GM10847 (cell line): Measurements from ENCODE around the gene MAJIN.

Experiments
- POLR2A ChIP-seq: IDR thresholded peaks from 2 replicates; pipeline ENCODE4 v1.6.1; 2011; ENCODE audit not compliant: insufficient read length; ENCODE audit errors: extremely low read depth

The MAJIN gene

DNA sequence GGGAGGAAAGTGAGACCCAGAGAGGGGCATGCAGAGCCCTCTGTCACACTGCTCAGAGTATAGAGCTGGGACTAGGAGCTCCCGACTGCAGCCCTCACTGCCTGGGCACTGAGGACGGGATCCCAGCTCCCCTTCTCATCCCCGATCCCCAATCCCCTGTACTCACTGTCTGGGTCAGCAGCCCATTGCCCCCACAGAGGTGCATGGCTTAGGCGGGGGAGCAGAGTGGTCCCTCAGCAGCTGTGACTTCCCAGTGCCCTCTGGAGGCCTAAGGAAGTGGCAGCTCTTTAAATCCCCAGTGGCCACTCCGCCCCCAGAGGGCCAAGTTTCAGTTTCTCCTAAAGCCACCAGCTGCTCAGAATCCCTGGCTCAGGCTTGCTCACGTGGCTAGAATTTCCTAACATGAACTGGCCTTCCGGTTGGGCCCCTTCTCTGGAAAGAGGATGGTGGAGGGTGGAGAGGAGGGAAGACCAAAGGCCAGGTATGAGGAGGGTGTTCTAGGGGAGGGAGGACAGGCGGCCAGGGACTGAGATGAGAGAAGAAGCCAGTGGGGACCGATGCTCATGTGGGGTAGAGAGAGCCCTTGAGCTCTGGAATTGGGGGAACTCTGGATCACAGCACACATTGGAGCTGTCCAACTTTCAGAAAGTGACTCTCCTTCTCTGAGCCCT, 24.9 kb upstream of the MAJIN start, which contains the start of gene BATF2:
Gene BATF2, minus strand, starts transcription at position 262 of the 671 bp plus-strand sequence. Its CDS starts 57 bp downstream, at position 205.
- TF ChIP-seq POLR2A = no peak

DNA sequence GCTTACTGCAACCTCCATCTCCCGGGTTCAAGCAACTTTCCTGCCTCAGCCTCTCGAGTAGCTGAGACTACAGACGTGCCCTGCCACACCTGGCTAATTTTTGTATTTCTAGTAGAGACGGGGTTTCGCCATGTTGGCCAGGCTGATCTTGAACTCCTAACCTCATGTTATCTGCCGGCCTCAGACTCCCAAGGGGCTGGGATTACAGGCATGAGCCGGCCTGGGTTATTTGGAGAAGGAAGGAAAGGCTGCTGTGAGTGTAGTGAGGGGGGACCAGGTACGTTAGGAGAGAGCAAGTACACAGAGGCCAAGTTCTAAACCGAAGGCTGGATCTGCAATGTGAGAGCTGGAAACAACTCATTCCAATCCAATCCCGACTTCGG, 24.4 kb upstream of the MAJIN start:
- TF ChIP-seq POLR2A = no peak

DNA sequence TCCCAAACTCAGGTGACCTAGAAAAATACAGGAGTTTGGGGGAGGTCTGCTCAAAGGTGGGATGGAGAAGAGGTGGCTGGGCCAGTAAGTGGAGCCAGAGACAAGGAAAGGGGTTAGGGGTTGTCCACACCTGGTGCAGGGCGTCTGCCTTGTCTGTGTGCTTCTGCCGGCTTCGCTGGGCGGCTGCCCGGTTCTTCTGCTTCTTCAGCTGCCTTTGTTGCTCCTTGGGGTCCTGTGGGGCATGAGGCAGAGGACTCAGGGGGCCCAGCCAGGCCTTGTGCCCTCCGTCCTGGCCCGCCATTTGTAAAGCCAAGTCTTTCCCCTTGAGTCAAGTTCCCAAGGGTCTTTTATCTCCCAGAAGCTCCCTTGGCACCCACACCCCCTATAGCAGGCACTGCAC, 22.4 kb upstream of the MAJIN start:
- no peak for TF ChIP-seq POLR2A

- TF ChIP-seq POLR2A = no peak
Measured at GRCh38 chr11:64990222-64990923, 18.5 kb upstream of the MAJIN start.

DNA sequence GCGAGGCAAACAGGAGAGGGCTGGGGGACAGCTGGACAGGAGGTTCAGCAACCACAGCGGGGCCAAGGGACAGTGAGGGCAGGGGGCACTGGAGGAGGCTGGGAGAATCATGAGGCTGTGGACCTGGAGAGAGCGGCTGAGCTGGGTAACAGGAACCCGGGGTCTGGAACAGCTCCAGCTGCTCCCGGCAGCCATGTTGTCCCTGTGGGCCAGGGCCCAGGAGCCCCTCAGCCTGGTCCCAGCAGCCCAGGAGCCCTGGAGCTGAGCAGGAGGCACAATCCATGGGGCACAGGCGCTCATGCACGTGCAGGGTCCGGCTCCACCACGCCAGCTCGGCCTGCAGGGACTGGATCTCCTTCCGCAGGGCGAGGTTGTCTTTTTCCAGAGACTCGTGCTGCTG, 17.5 kb upstream of the MAJIN start:
- no peak for TF ChIP-seq POLR2A

GRCh38 chr11:64987998-64988854, 16.3 kb upstream of the MAJIN start:
- TF ChIP-seq POLR2A = no peak

DNA sequence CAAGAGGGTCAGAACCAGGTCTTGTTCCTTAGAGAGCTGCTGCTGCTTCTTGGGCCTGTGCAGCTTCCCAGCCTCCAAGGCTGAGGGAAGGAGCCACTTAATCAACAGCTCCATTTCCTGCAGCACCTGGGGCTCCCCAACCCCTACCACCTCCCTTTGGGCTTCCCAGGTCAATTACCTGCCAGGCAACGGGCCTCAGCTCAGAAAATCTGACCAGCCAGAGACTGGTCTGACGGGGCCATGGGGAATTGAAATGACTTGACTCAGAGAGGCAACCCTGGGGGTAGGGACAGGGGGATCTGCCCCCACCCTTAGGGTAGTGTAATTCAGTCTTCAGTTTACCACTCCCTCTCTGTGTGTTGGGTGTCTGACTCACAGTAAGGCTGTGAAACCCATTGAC, 4.7 kb upstream of the MAJIN start:
- no peak for TF ChIP-seq POLR2A

- TF ChIP-seq POLR2A = no peak
Measured at GRCh38 chr11:64974124-64974523, 2.2 kb upstream of the MAJIN start.

GRCh38 chr11:64970731-64971151, 1.2 kb downstream of the MAJIN start:
- TF ChIP-seq POLR2A = no peak

- no peak for TF ChIP-seq POLR2A
Measured at GRCh38 chr11:64969209-64969608, 2.7 kb downstream of the MAJIN start.

- TF ChIP-seq POLR2A = no peak
Measured at GRCh38 chr11:64967375-64967774, 4.5 kb downstream of the MAJIN start.

DNA sequence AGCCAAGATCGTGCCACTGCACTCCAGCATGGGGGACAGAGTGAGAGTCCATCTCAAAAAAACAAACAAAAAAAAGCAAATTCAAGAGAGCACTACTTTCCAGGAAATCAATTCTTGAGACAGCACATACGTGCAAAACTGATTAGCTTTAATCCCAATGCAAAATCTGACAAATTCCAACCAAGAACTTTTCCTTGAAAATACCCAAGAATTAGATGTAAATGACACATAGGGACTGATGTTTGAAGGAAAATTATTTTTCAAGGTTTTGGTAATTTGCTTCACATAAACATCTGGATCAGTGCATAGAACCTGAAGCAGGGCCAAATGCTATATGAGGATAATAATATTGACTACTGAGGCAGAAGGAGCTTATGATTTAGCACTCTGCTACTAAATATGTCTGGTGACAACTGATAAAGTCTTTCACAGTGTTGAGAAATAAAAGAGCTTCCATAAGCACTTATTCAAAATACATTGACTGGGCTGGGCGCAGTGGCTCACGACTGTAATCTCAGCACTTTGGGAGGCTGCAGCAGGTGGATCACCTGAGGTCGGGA, 8.8 kb downstream of the MAJIN start:
- no peak for TF ChIP-seq POLR2A

GRCh38 chr11:64960719-64961118, 11.2 kb downstream of the MAJIN start:
- TF ChIP-seq POLR2A = no peak

DNA sequence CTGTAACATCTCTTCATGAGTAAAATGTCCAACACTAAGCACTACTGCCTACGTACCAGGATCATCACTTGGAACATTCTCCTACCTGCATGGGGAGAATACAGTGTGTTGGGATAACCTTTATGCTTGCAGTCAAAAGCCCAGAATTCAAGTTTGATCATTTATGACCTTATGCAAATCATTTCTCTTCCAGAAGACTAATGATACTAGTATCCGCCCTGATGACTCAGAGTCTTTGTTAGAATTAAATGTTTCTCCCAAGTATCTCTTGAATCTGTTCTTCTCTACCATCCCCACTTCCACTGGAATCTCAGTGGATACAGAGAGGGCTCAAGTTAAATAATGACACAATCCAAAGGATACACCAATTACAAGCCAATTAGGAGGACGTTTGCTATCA, 12.4 kb downstream of the MAJIN start:
- no peak for TF ChIP-seq POLR2A

- no peak for TF ChIP-seq POLR2A
Measured at GRCh38 chr11:64954201-64954600, 17.7 kb downstream of the MAJIN start.
